PC-9 (cell line): ENCODE data around the gene PLSCR4.

Experiments used
- CTCF ChIP-seq: fragments of 200-600 bp; sonication (generic); conservative IDR thresholded peaks from 2 replicates; pipeline ENCODE4 v1.6.1; 2017; ENCODE audit warnings: mixed run types, antibody characterized with exemption, mild to moderate bottlenecking, moderate library complexity
- EZH2 ChIP-seq: fragments of 200-600 bp; sonication (generic); IDR thresholded peaks from 2 replicates; pipeline ENCODE4 v1.8.0; 2017; ENCODE audit warnings: antibody characterized with exemption, low read depth

- TF ChIP-seq CTCF (no peak), EZH2 (no peak)
These were observed 93.4 kb downstream of the PLSCR4 start for GRCh38 chr3:146157325-146158060.
